ENCODE data around the gene ACSL3.

The ACSL3 gene

DNA sequence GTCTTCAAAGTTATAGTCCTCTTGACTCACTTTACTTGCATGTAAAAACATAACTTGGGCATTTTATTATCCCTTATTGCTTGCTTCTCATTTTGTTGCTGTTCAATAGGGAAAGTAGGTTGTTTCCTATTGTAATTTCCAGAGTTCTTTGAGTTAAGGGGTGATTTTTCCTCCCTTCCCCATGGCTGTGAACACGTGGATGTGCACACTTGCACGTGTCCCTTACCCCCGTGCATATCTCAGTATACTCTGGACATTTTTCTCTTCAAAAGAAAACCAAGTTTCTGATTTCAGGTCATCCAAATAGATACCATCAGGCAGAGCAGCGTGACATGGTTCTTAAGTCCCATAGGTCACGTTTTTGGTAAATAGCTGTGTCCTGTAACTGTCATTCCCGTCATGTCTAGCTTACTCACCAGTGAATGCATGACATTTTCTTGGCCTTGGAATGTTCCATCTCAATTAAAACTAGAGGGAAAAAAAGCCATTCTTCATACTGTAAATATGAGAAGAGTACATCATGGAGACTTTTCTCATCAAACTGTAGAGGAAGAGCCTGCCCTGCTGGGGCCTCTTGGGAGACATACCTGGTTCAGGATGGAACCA is 107.8 kb downstream of the ACSL3 start:
- H3K4me3 ChIP-seq (ENCODE audit: low read length), result no peak overlapping the region
- no peaks in the 10 kb centered on the region for H3K27me3 ChIP-seq (replicated peaks; ENCODE audit: control insufficient read depth, insufficient read depth, low read length)
- H3K4me1 ChIP-seq (ENCODE audit: control insufficient read depth, insufficient read depth, low read length), result peaks cover 14% of the 10 kb centered on the region
- H3K36me3 ChIP-seq (ENCODE audit: control insufficient read depth, insufficient read depth, low read length, severe bottlenecking), result no peaks in the 10 kb centered on the region
- no peaks in the 10 kb centered on the region for H3K9me3 ChIP-seq (ENCODE audit: control insufficient read depth, low read length)
- H3K9ac ChIP-seq (ENCODE audit: low read length), result no peak overlapping the region
- no peak for DNase-seq (ENCODE audit: low read depth)

DNA sequence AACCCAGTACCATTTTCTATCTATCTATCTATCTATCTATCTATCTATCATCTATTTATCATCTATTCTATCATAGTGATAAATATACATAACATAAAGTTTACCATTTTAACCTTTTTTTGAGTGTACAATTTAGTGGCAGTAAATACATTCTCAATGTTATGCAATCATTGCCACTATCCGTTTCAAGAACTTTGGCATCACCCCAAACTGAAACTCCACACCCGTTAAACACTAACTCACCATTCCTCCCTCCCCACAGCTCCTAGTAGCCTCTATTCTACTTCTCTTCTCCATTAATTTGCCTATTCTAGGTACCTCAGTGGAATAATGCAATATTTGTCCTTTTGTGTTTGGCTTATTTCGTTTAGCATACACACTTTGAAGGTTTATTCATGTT is 108.7 kb downstream of the ACSL3 start:
- H3K4me3 ChIP-seq (ENCODE audit: low read length), result no peak overlapping the region
- H3K27me3 ChIP-seq (replicated peaks; ENCODE audit: control insufficient read depth, insufficient read depth, low read length), result no peaks in the 10 kb centered on the region
- DNase-seq (ENCODE audit: low read depth), result peak; percentile 83
- no peak overlapping the region for H3K9ac ChIP-seq (ENCODE audit: low read length)
- H3K9me3 ChIP-seq (ENCODE audit: control insufficient read depth, low read length), result no peaks in the 10 kb centered on the region
- H3K4me1 ChIP-seq (ENCODE audit: control insufficient read depth, insufficient read depth, low read length), result peaks cover 14% of the 10 kb centered on the region
- no peaks in the 10 kb centered on the region for H3K36me3 ChIP-seq (ENCODE audit: control insufficient read depth, insufficient read depth, low read length, severe bottlenecking)

DNA sequence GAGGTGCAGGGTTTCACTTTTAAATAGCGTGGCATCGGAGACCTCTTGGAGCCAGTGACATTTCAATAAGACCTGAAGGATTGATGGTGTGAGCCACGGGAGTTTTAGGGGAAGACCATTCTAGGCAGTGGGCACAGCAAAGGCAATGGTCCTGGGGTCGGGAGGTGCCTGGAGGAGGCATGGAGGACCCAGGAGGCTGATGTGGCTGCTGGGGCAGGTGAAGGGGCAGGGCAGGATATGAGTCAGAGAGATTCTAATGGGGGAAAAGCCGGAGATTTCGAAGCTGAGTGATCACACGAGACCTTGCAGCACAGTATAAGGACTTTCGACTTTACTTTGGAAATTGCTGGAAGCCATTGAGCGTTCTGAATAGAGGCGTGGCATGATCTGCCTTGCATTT is 111.6 kb downstream of the ACSL3 start:
- no peaks in the 10 kb centered on the region for H3K9me3 ChIP-seq (ENCODE audit: control insufficient read depth, low read length)
- DNase-seq (ENCODE audit: low read depth), result no peak

DNA sequence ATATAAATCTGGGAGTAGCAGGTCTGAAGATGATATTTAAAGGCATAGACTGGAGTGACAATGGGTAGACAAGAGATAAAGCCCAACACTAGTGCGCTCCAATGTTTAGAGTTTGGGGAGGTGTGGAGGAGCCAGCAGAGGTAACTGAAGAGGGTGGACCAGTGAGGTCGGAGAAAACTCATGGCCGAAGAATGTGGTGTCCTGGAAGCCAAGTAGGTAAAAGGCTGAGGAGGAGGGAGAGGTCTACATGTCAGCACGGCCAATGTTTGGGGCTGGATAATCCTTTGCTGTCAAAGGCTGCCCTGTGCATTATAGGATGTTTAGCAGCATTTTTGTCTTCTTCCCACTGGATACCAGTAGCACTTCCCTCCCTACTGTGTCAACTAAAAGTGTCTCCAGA is 112.4 kb downstream of the ACSL3 start:
- H3K4me3 ChIP-seq (ENCODE audit: low read length), result no peak overlapping the region
- no peaks in the 10 kb centered on the region for H3K36me3 ChIP-seq (ENCODE audit: control insufficient read depth, insufficient read depth, low read length, severe bottlenecking)
- H3K27me3 ChIP-seq (replicated peaks; ENCODE audit: control insufficient read depth, insufficient read depth, low read length), result no peaks in the 10 kb centered on the region
- H3K9me3 ChIP-seq (ENCODE audit: control insufficient read depth, low read length), result no peaks in the 10 kb centered on the region
- DNase-seq (ENCODE audit: low read depth), result no peak
- H3K9ac ChIP-seq (ENCODE audit: low read length), result no peak overlapping the region
- peaks cover 14% of the 10 kb centered on the region for H3K4me1 ChIP-seq (ENCODE audit: control insufficient read depth, insufficient read depth, low read length)

More for the DNA sequence above, 111.6 kb downstream of the ACSL3 start:
- Histone ChIP-seq H3K36me3 (ENCODE audit: control insufficient read depth, insufficient read depth, low read length, severe bottlenecking) (no peaks in the 10 kb centered on the region), H3K4me3 (ENCODE audit: low read length) (no peak overlapping the region), H3K4me1 (ENCODE audit: control insufficient read depth, insufficient read depth, low read length) (peaks cover 14% of the 10 kb centered on the region), H3K27me3 (replicated peaks; ENCODE audit: control insufficient read depth, insufficient read depth, low read length) (no peaks in the 10 kb centered on the region), H3K9ac (ENCODE audit: low read length) (no peak overlapping the region)

DNA sequence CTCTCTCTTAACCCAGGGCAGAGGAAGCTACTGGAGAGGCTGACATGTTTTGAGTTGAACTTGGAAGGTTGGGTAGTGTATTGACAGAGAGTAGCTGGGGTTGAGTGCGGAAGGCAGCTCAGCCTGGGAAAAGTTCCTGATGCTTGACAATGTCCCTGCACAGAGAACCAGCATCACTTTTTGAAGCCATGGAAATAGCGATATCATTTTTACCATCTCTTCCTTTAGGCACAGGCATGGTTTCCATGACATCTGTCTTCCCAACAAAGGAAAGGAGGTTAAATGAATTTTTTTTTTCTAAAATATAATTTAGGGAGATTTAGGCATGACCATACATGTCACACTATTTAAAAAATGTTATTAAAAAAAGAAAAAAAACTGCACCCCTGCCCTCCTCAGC is 112.9 kb downstream of the ACSL3 start:
- no peak for DNase-seq (ENCODE audit: low read depth)
- Histone ChIP-seq H3K4me3 (ENCODE audit: low read length) (no peak overlapping the region), H3K9ac (ENCODE audit: low read length) (no peak overlapping the region), H3K4me1 (ENCODE audit: control insufficient read depth, insufficient read depth, low read length) (peaks cover 14% of the 10 kb centered on the region), H3K36me3 (ENCODE audit: control insufficient read depth, insufficient read depth, low read length, severe bottlenecking) (no peaks in the 10 kb centered on the region), H3K9me3 (ENCODE audit: control insufficient read depth, low read length) (no peaks in the 10 kb centered on the region), H3K27me3 (replicated peaks; ENCODE audit: control insufficient read depth, insufficient read depth, low read length) (no peaks in the 10 kb centered on the region)

DNA sequence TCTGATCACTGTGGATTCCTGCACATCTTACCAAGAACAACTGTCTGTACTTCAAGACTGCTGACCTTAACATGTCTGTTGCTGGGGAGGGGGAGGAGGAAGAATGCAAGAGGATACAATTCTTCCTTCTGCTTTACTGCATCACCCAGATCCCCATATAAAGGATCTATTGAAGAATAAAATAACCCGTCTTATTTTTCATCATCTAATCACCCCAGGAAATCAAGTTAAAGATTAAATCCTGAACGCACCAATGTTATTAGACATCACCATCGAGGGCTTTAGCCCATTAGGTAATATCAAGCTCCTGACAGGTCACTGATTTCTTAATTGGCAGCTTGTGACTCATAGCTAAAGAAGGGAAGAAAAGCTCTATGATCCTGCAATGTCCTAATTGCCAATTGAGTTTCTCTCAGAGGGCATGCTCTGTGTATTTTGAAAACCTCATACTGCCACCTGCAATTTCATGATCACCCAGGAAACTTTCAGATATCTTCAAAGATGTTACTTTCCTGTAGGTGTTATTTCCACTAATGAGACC is 115.8 kb downstream of the ACSL3 start:
- no peaks in the 10 kb centered on the region for H3K9me3 ChIP-seq (ENCODE audit: control insufficient read depth, low read length)
- no peak overlapping the region for H3K4me3 ChIP-seq (ENCODE audit: low read length)
- no peaks in the 10 kb centered on the region for H3K36me3 ChIP-seq (ENCODE audit: control insufficient read depth, insufficient read depth, low read length, severe bottlenecking)
- no peak for DNase-seq (ENCODE audit: low read depth)
- H3K27me3 ChIP-seq (replicated peaks; ENCODE audit: control insufficient read depth, insufficient read depth, low read length), result no peaks in the 10 kb centered on the region
- H3K4me1 ChIP-seq (ENCODE audit: control insufficient read depth, insufficient read depth, low read length), result peaks cover 5% of the 10 kb centered on the region
- no peak overlapping the region for H3K9ac ChIP-seq (ENCODE audit: low read length)

DNA sequence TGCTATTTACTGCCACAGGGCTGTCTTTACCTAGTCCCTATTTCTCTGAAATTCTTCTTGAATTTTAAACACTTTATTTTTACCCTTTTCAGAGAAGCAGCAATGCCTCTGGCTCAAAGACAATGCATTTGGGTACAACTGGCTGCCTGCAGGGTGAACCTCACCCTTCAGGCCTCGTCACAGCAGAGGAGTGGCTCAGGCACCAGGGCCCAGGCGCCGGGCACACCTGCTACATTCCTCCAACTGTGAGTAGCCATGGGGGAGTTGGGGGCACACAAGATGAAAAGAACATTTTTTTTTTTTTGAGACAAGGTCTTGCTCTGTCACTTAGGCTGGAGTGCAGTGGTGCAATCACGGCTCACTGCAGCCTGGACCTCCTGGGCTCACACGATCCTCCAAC is 116.3 kb downstream of the ACSL3 start:
- no peak overlapping the region for H3K4me3 ChIP-seq (ENCODE audit: low read length)
- H3K9me3 ChIP-seq (ENCODE audit: control insufficient read depth, low read length), result no peaks in the 10 kb centered on the region
- H3K36me3 ChIP-seq (ENCODE audit: control insufficient read depth, insufficient read depth, low read length, severe bottlenecking), result no peaks in the 10 kb centered on the region
- H3K4me1 ChIP-seq (ENCODE audit: control insufficient read depth, insufficient read depth, low read length), result peaks cover 6% of the 10 kb centered on the region
- no peak overlapping the region for H3K9ac ChIP-seq (ENCODE audit: low read length)
- no peaks in the 10 kb centered on the region for H3K27me3 ChIP-seq (replicated peaks; ENCODE audit: control insufficient read depth, insufficient read depth, low read length)
- DNase-seq (ENCODE audit: low read depth), result no peak

DNA sequence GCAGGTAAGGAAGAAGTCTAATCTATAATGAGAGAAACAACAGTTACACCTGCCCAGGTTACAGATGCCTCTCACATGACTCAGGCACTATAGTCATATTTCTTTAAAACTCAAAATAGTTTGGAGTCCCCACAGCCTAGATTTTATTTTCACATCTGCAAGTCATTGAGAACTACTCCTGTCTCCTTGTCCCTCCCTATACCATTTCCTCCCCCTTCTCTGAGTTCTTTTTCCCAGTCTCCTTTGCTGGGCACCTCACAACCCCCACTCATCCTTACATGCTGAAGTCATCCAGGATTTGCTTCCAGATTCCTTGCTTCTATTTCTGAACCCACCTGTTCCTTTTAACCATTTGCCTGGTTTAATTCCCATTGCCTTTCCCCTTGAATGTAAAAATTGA is 118.0 kb downstream of the ACSL3 start:
- H3K27me3 ChIP-seq (replicated peaks; ENCODE audit: control insufficient read depth, insufficient read depth, low read length), result no peaks in the 10 kb centered on the region
- no peaks in the 10 kb centered on the region for H3K36me3 ChIP-seq (ENCODE audit: control insufficient read depth, insufficient read depth, low read length, severe bottlenecking)
- H3K9ac ChIP-seq (ENCODE audit: low read length), result no peak overlapping the region
- no peak for DNase-seq (ENCODE audit: low read depth)
- H3K4me1 ChIP-seq (ENCODE audit: control insufficient read depth, insufficient read depth, low read length), result peaks cover 8% of the 10 kb centered on the region
- no peaks in the 10 kb centered on the region for H3K9me3 ChIP-seq (ENCODE audit: control insufficient read depth, low read length)
- H3K4me3 ChIP-seq (ENCODE audit: low read length), result no peak overlapping the region

DNA sequence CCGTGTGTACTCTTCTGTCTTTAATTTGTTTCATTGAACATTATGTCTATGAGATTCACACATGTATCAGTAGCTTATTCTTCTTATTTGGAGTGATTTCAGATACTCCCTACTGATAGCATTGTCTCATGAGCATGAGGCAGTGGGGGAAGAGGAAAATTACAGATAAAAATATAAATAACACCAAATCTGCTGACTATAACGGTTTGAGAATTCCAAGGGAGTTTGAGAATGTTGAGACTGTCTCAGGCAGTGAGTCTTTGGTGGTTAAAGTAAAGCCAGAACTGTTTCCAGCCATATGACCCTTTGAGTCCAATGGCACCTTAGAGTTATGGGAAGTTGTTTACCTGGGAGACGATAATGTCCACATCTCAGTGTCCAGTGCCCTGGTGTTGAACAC is 118.6 kb downstream of the ACSL3 start:
- H3K9ac ChIP-seq (ENCODE audit: low read length), result no peak overlapping the region
- DNase-seq (ENCODE audit: low read depth), result no peak
- H3K4me3 ChIP-seq (ENCODE audit: low read length), result no peak overlapping the region
- H3K27me3 ChIP-seq (replicated peaks; ENCODE audit: control insufficient read depth, insufficient read depth, low read length), result no peaks in the 10 kb centered on the region
- H3K9me3 ChIP-seq (ENCODE audit: control insufficient read depth, low read length), result no peaks in the 10 kb centered on the region
- peaks cover 8% of the 10 kb centered on the region for H3K4me1 ChIP-seq (ENCODE audit: control insufficient read depth, insufficient read depth, low read length)
- H3K36me3 ChIP-seq (ENCODE audit: control insufficient read depth, insufficient read depth, low read length, severe bottlenecking), result no peaks in the 10 kb centered on the region

DNA sequence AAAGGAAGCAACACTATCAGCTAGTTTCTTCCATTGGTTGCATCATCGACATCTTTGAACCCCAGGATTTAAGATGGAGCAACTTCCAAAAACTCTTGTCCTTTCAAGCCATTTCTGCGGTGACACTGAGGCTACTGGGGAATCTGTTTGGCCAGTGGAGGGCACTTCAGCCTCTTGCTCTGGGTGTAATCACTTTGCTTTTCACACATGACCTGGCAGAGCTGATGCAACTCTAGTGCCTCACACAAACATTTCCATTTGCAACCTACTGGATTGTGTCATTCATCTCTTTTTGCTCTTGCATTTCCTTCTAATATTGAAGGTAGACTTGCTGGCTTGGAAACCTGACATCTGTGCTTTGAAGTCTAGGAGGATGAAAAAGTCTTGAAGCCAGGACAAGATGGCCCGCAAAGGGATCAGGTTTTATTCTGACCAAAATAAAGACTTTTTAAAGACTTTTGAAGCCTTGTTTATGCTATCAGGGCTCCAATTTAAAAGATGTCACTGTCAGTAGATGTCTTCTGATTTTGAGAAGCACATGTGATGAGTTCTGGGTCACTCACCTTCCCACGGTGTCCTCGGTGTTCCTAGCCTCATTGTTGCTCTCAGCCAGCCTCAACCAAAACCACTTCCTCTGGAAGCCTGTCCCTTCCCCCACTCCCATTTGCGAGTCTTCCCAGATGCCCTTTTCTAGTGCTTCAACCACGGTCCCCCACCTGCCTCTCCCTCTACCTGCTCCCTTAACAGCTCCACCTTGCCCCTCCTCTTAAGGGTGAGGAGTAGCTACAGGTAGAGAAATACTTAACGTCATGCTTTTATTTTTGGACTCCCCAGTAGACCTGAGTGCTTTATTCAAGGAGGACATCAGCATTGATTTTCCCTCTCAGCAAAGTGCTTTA is 121.4 kb downstream of the ACSL3 start:
- Histone ChIP-seq H3K9me3 (ENCODE audit: control insufficient read depth, low read length) (peaks cover 8% of the 10 kb centered on the region), H3K9ac (ENCODE audit: low read length) (no peak overlapping the region), H3K27me3 (replicated peaks; ENCODE audit: control insufficient read depth, insufficient read depth, low read length) (no peaks in the 10 kb centered on the region), H3K36me3 (ENCODE audit: control insufficient read depth, insufficient read depth, low read length, severe bottlenecking) (no peaks in the 10 kb centered on the region), H3K4me1 (ENCODE audit: control insufficient read depth, insufficient read depth, low read length) (peaks cover 8% of the 10 kb centered on the region), H3K4me3 (ENCODE audit: low read length) (no peak overlapping the region)
- peak; percentile 91 for DNase-seq (ENCODE audit: low read depth)

DNA sequence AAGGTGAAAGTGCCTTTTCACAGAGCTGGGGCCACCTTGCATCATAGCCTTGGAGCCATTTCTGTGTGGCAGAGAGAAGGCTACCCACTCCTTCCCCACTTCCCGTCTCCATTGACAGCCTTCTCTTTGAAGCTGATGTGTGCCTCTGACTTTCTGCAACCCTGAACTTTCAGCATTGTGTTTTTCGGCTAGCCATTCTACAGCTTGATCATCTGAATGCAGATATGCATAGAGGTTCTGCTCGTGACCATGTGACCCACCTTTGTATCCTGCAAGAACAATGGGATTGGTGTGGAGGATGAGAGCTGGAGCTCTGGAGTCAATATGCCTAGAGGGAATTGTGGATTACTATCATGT is 122.1 kb downstream of the ACSL3 start:
- H3K4me3 ChIP-seq (ENCODE audit: low read length), result no peak overlapping the region
- DNase-seq (ENCODE audit: low read depth), result no peak

More for the DNA sequence above, 122.1 kb downstream of the ACSL3 start:
- Histone ChIP-seq H3K4me1 (ENCODE audit: control insufficient read depth, insufficient read depth, low read length) (peaks cover 8% of the 10 kb centered on the region), H3K9ac (ENCODE audit: low read length) (no peak overlapping the region), H3K36me3 (ENCODE audit: control insufficient read depth, insufficient read depth, low read length, severe bottlenecking) (no peaks in the 10 kb centered on the region), H3K27me3 (replicated peaks; ENCODE audit: control insufficient read depth, insufficient read depth, low read length) (no peaks in the 10 kb centered on the region), H3K9me3 (ENCODE audit: control insufficient read depth, low read length) (peaks cover 8% of the 10 kb centered on the region)
